Gastrocnemius medialis (tissue), 4 donors: ENCODE results near the gene SAMD11.
"Not testable (repeated sequence)": the region's sequence is repeated elsewhere in the genome, so short reads cannot be mapped to it uniquely, and the experiment has no call there.

Experiments used
- POLR2A ChIP-seq, 2 donors: fragments of 450-650 bp; IDR thresholded peaks; one replicate each; pipeline ENCODE4 v1.6.1; 2017; ENCODE audit warnings: antibody characterized with exemption in 2 of 2, mild to moderate bottlenecking in 2 of 2, moderate library complexity in 2 of 2
- TF ChIP-seq, protein P1 (sequence below), 5 experiments: fragments of 450-650 bp in 3 of 5; fragments of 200-600 bp in 2 of 5; sonication (generic) in 2 of 5; IDR thresholded peaks in 4 of 5; conservative IDR thresholded peaks in 1 of 5; 1 replicate in 4 of 5; 2 replicates in 1 of 5; pipeline ENCODE4 v1.5.1; 2016 to 2019; ENCODE audit warnings: antibody characterized with exemption in 5 of 5, mild to moderate bottlenecking in 3 of 5, moderate library complexity in 3 of 5

GRCh38 chr1:897951-898350 lies 25.8 kb upstream of the SAMD11 start:
- TF ChIP-seq, protein P1, sequence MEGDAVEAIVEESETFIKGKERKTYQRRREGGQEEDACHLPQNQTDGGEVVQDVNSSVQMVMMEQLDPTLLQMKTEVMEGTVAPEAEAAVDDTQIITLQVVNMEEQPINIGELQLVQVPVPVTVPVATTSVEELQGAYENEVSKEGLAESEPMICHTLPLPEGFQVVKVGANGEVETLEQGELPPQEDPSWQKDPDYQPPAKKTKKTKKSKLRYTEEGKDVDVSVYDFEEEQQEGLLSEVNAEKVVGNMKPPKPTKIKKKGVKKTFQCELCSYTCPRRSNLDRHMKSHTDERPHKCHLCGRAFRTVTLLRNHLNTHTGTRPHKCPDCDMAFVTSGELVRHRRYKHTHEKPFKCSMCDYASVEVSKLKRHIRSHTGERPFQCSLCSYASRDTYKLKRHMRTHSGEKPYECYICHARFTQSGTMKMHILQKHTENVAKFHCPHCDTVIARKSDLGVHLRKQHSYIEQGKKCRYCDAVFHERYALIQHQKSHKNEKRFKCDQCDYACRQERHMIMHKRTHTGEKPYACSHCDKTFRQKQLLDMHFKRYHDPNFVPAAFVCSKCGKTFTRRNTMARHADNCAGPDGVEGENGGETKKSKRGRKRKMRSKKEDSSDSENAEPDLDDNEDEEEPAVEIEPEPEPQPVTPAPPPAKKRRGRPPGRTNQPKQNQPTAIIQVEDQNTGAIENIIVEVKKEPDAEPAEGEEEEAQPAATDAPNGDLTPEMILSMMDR (IDR thresholded peaks at IDR 0.05 in 4 of 5, conservative IDR thresholded peaks at IDR 0.05 in 1 of 5): not testable (repeated sequence)
- not testable (repeated sequence) for TF ChIP-seq POLR2A (IDR thresholded peaks at IDR 0.05)
